WTC11 (cell line): ENCODE data around the gene PSMD12. TPM values are rescaled to one million over a fixed set of nuclear protein-coding genes. Genes with fewer than 3 reads are reported as not detected.

Experiments used
- ATAC-seq: fragments of 200-7000 bp; cut with Tn5 transposase; 2 replicates; pipeline ENCODE4 v1.10.0; 2021; ENCODE audit warnings: mild to moderate bottlenecking, moderate library complexity
- CTCF ChIA-PET: fragments of 300-600 bp; sonication (Branson Sonifier 250); formaldehyde crosslinking; loops from one replicate; lab custom pipeline; 2021; ENCODE audit warnings: antibody characterized with exemption; lab: Charles Lee
- POLR2A ChIA-PET: fragments of 350-600 bp; sonication (Branson Sonifier 250); formaldehyde crosslinking; loops from one replicate; lab custom pipeline; 2021; ENCODE audit warnings: antibody characterized with exemption; lab: Charles Lee
- DNase-seq: peaks from one replicate; pipeline ENCODE4 v3.0.0; 2021; ENCODE audit warnings: low spot score
- H3K27ac Mint-ChIP-seq: 2 replicates; pipeline ENCODE4 v1.8.0; 2021; ENCODE audit warnings: mixed read lengths
- H3K27me3 Mint-ChIP-seq: 2 replicates; pipeline ENCODE4 v1.8.0; 2021; ENCODE audit warnings: low read depth, mild to moderate bottlenecking, moderate library complexity, mixed read lengths
- H3K36me3 Mint-ChIP-seq: 2 replicates; pipeline ENCODE4 v1.8.0; 2021; ENCODE audit warnings: mixed read lengths
- H3K4me1 Mint-ChIP-seq: 2 replicates; pipeline ENCODE4 v1.8.0; 2022; ENCODE audit warnings: mixed read lengths
- H3K4me3 Mint-ChIP-seq: 2 replicates; pipeline ENCODE4 v1.8.0; 2021; ENCODE audit warnings: mild to moderate bottlenecking, moderate library complexity, mixed read lengths
- H3K9me3 Mint-ChIP-seq: 2 replicates; pipeline ENCODE4 v1.8.0; 2021; ENCODE audit warnings: mixed read lengths
- E2F1 ChIP-seq: sonication (generic); formaldehyde crosslinking; IDR thresholded peaks from 2 replicates; pipeline ENCODE4 v1.8.0; 2022; ENCODE audit warnings: mild to moderate bottlenecking, missing genetic modification reagents
- ELF4 ChIP-seq: sonication (generic); formaldehyde crosslinking; IDR thresholded peaks from 2 replicates; pipeline ENCODE4 v1.8.1; 2022; ENCODE audit warnings: low read depth, mild to moderate bottlenecking, moderate library complexity, missing genetic modification reagents
- ETV6 ChIP-seq: sonication (generic); formaldehyde crosslinking; IDR thresholded peaks from 2 replicates; pipeline ENCODE4 v1.8.1; 2022; ENCODE audit warnings: mild to moderate bottlenecking, missing genetic modification reagents
- FOXJ3 ChIP-seq: sonication (generic); formaldehyde crosslinking; IDR thresholded peaks from 2 replicates; pipeline ENCODE4 v1.9.0; 2021; ENCODE audit warnings: missing genetic modification reagents, mild to moderate bottlenecking, borderline replicate concordance
- FOXP1 ChIP-seq: sonication (generic); formaldehyde crosslinking; IDR thresholded peaks from 2 replicates; pipeline ENCODE4 v1.8.0; 2022; ENCODE audit warnings: missing genetic modification reagents, mild to moderate bottlenecking, moderate library complexity, borderline replicate concordance
- GRHL2 ChIP-seq: fragments of 250-450 bp; sonication (Bioruptor Pico); IDR thresholded peaks from 2 replicates; pipeline ENCODE4 v1.8.0; 2022; ENCODE audit warnings: mild to moderate bottlenecking, moderate library complexity; ENCODE audit not compliant: insufficient replicate concordance, severe bottlenecking
- GTF2I ChIP-seq: fragments of 250-450 bp; sonication (Bioruptor Pico); conservative IDR thresholded peaks from 2 replicates; pipeline ENCODE4 v1.4.0; 2021; ENCODE audit warnings: mild to moderate bottlenecking
- HMGA2 ChIP-seq: fragments of 250-450 bp; sonication (Bioruptor Pico); IDR thresholded peaks from 2 replicates; pipeline ENCODE4 v1.4.0; 2021; ENCODE audit warnings: mild to moderate bottlenecking, moderate library complexity
- IRF2 ChIP-seq: sonication (generic); formaldehyde crosslinking; IDR thresholded peaks from 2 replicates; pipeline ENCODE4 v1.8.0; 2022; ENCODE audit warnings: low read depth, missing genetic modification reagents, borderline replicate concordance
- MLX ChIP-seq: sonication (generic); formaldehyde crosslinking; IDR thresholded peaks from 2 replicates; pipeline ENCODE4 v1.8.1; 2023; ENCODE audit warnings: mild to moderate bottlenecking, missing genetic modification reagents, moderate library complexity
- NFATC4 ChIP-seq: fragments of 250-450 bp; sonication (Bioruptor Pico); IDR thresholded peaks from 2 replicates; pipeline ENCODE4 v1.9.0; 2021; ENCODE audit warnings: mild to moderate bottlenecking
- PRDM15 ChIP-seq: sonication (generic); formaldehyde crosslinking; IDR thresholded peaks from 2 replicates; pipeline ENCODE4 v1.8.0; 2022; ENCODE audit warnings: missing genetic modification reagents
- RELA ChIP-seq: sonication (generic); formaldehyde crosslinking; IDR thresholded peaks from 2 replicates; pipeline ENCODE4 v1.8.1; 2022; ENCODE audit warnings: missing genetic modification reagents, mild to moderate bottlenecking, borderline replicate concordance
- SMAD3 ChIP-seq: sonication (generic); formaldehyde crosslinking; IDR thresholded peaks from 2 replicates; pipeline ENCODE4 v1.8.0; 2022; ENCODE audit warnings: missing genetic modification reagents, mild to moderate bottlenecking, borderline replicate concordance
- STAT6 ChIP-seq: sonication (generic); formaldehyde crosslinking; conservative IDR thresholded peaks from 2 replicates; pipeline ENCODE4 v1.8.1; 2023; ENCODE audit warnings: mild to moderate bottlenecking, low read depth, missing genetic modification reagents, moderate library complexity
- TCF7 ChIP-seq: sonication (generic); formaldehyde crosslinking; IDR thresholded peaks from 2 replicates; pipeline ENCODE4 v1.8.0; 2022; ENCODE audit warnings: mild to moderate bottlenecking, low read depth, missing genetic modification reagents, moderate library complexity
- ZNF416 ChIP-seq: fragments of 250-450 bp; sonication (Bioruptor Pico); IDR thresholded peaks from 2 replicates; pipeline ENCODE4 v1.9.0; 2021; ENCODE audit warnings: mild to moderate bottlenecking, inconsistent platforms
- ZNF425 ChIP-seq: fragments of 250-450 bp; sonication (Bioruptor Pico); conservative IDR thresholded peaks from 2 replicates; pipeline ENCODE4 v1.9.0; 2021; ENCODE audit warnings: mild to moderate bottlenecking
- ZSCAN18 ChIP-seq: fragments of 250-450 bp; sonication (Bioruptor Pico); IDR thresholded peaks from 2 replicates; pipeline ENCODE4 v2.1.2; 2022; ENCODE audit warnings: mild to moderate bottlenecking, moderate library complexity
- total RNA-seq: library from RNA; stranded (reverse); gene quantifications from 3 replicates; pipeline ENCODE4 v1.2.3, GENCODE V29; 2021

Gene PSMD12
- total RNA-seq, 1 experiment from 2014 or later, result 66.9 TPM

GRCh38 chr17:67415291-67415690 is 48.9 kb upstream of the PSMD12 start (continued):
- TF ChIP-seq ZNF425 (no peak), GTF2I (CRISPR knock-in tag) (no peak), MLX (CRISPR knock-in tag) (no peak), FOXP1 (CRISPR knock-in tag) (no peak), ETV6 (no peak), PRDM15 (CRISPR knock-in tag) (no peak), TCF7 (CRISPR knock-in tag) (no peak)

GRCh38 chr17:67414559-67414958 is 48.2 kb upstream of the PSMD12 start:
- ChIA-PET CTCF (no interaction called here), POLR2A (no interaction called here)
- Mint-ChIP-seq H3K4me1 (peaks cover 10% of the 10 kb centered on the region), H3K27ac (no peak overlapping the region; the same call in 1 of the 2 replicates), H3K27me3 (no peaks in the 10 kb centered on the region), H3K4me3 (no peak overlapping the region), H3K36me3 (peaks cover 12% of the 10 kb centered on the region), H3K9me3 (peaks cover 13% of the 10 kb centered on the region)
- ATAC-seq (no peak), DNase-seq (no peak)
- no peak for TF ChIP-seq E2F1 (CRISPR knock-in tag)
- TF ChIP-seq ELF4 (CRISPR knock-in tag), result no peak
- TF ChIP-seq PRDM15 (CRISPR knock-in tag), result no peak
- no peak for TF ChIP-seq IRF2 (CRISPR knock-in tag)
- no peak for TF ChIP-seq NFATC4 (CRISPR knock-in tag)
- no peak for TF ChIP-seq ZSCAN18
- TF ChIP-seq RELA (CRISPR knock-in tag), result no peak
- TF ChIP-seq GRHL2 (CRISPR knock-in tag), result no peak
- TF ChIP-seq SMAD3 (CRISPR knock-in tag), result no peak
- TF ChIP-seq STAT6 (CRISPR knock-in tag), result no peak
- TF ChIP-seq HMGA2 (CRISPR knock-in tag), result no peak
- no peak for TF ChIP-seq ZNF416 (CRISPR knock-in tag)
- no peak for TF ChIP-seq FOXJ3 (CRISPR knock-in tag)
